Retinal pigment epithelial cell (primary cell): ENCODE results near the gene CHMP3.
"Not testable (repeated sequence)": the region's sequence is repeated elsewhere in the genome, so short reads cannot be mapped to it uniquely, and the experiment has no call there.

Source experiments
- DNase-seq: peaks from one replicate; pipeline ENCODE4 v3.0.0-alpha.2; 2010; ENCODE audit warnings: low read depth
- H3K4me3 ChIP-seq: 2 replicates; pipeline ENCODE4 v1.5.1; 2011; ENCODE audit warnings: mild to moderate bottlenecking, low read length, control low read depth, moderate library complexity
- CTCF ChIP-seq: conservative IDR thresholded peaks from 2 replicates; pipeline ENCODE4 v1.5.1; 2011; ENCODE audit warnings: low read depth, low read length, control low read depth, inconsistent platforms

The CHMP3 gene

GRCh38 chr2:86545296-86545924 is 17.8 kb downstream of the CHMP3 start:
- not testable (repeated sequence) for DNase-seq, H3K4me3 ChIP-seq

GRCh38 chr2:86544278-86545099 is 18.8 kb downstream of the CHMP3 start:
- H3K4me3 ChIP-seq, DNase-seq: not testable (repeated sequence)

GRCh38 chr2:86543793-86544192 is 19.4 kb downstream of the CHMP3 start:
- H3K4me3 ChIP-seq, result no peak overlapping the region
- no peak for TF ChIP-seq CTCF
- DNase-seq, result no peak

GRCh38 chr2:86543335-86543734 is 19.9 kb downstream of the CHMP3 start:
- no peak for TF ChIP-seq CTCF
- H3K4me3 ChIP-seq, result no peak overlapping the region
- DNase-seq, result no peak

GRCh38 chr2:86542814-86543213 is 20.4 kb downstream of the CHMP3 start:
- DNase-seq, result no peak
- TF ChIP-seq CTCF, result no peak
- H3K4me3 ChIP-seq, result no peak overlapping the region

GRCh38 chr2:86541334-86541733 is 21.9 kb downstream of the CHMP3 start:
- no peak overlapping the region for H3K4me3 ChIP-seq
- DNase-seq, result no peak
- TF ChIP-seq CTCF, result no peak

- DNase-seq, result no peak
- no peak overlapping the region for H3K4me3 ChIP-seq
- TF ChIP-seq CTCF, result no peak
Measured at GRCh38 chr2:86533589-86533988, 29.7 kb downstream of the CHMP3 start.

GRCh38 chr2:86525421-86526340 is 37.6 kb downstream of the CHMP3 start:
- no peak for TF ChIP-seq CTCF
- DNase-seq, result no peak
- H3K4me3 ChIP-seq, result no peak overlapping the region
